Body of pancreas (tissue), 4 donors: ENCODE results near the gene CELSR1.

Experiments
- CTCF ChIP-seq, 7 experiments: fragments of 450-650 bp in 4 of 7; fragments of 200-600 bp in 3 of 7; sonication (generic) in 3 of 7; IDR thresholded peaks; one replicate each; pipeline ENCODE4 v1.5.1; 2016 to 2019; ENCODE audit warnings: antibody characterized with exemption in 7 of 7
- POLR2A ChIP-seq, 3 donors: fragments of 450-650 bp; IDR thresholded peaks; one replicate each; pipeline ENCODE4 v1.6.1; 2016; ENCODE audit warnings: antibody characterized with exemption in 3 of 3, mild to moderate bottlenecking in 2 of 3

- TF ChIP-seq CTCF (IDR thresholded peaks at IDR 0.05) = no peak
- TF ChIP-seq POLR2A (IDR thresholded peaks at IDR 0.05) = no peak
Measured at GRCh38 chr22:46481386-46481785, 56.0 kb downstream of the CELSR1 start.
